ENCODE data around the gene SEL1L3.

GRCh38 chr4:25729564-25729963 lies 133.2 kb downstream of the SEL1L3 start:
- TF ChIP-seq CTCF (conservative IDR thresholded peaks at IDR 0.05; ENCODE audit: low read length) = no peak
- TF ChIP-seq EZH2phosphoT487 (IDR thresholded peaks at IDR 0.05; ENCODE audit: borderline replicate concordance, low read depth, low read length) = no peak

Measured in OCI-LY7 (cell line).